GM19193 (cell line): ENCODE measurements around the gene GRAMD4.

ENCODE experiments used
- POLR2A ChIP-seq: IDR thresholded peaks from 4 replicates; pipeline ENCODE4 v1.6.1; 2011; ENCODE audit not compliant: insufficient read depth, insufficient read length; ENCODE audit errors: extremely low read depth

Gene GRAMD4

DNA sequence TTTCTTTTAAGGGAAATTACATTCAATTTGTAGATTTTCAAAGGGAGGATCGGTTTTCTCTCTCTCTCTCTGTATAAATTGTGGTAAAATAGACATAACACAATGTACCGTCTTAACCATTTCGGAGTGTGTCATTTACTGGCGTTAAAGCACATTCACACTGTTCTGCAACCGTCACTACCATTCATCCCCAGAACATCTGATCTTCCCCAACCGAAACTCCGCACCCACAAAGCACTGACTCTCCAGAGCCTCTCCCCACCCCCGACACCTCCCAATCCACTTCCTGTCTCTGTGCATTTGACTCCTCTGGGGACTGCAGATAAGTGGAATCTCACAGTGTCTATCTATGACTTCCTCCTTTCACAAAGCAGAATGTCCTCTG, 15.9 kb upstream of the GRAMD4 start:
- no peak for TF ChIP-seq POLR2A

DNA sequence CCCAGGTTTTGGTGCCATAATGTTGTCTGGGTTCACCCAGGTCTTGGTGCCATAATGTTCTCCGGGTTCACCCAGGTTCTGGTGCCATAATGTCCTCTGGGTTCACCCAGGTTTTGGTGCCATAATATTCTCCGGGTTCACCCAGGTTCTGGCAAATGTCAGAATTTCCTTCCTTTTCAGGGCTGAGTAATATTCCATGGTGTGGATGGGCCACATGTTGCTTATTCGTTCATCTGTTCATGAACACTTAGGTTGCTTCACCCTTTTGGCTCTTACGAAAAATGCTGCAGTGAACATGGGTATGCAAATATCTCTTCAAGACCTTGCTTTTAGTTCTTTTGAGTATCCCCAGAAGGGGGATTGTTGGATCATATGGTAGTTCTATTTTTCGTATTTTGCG, 15.1 kb upstream of the GRAMD4 start:
- no peak for TF ChIP-seq POLR2A

DNA sequence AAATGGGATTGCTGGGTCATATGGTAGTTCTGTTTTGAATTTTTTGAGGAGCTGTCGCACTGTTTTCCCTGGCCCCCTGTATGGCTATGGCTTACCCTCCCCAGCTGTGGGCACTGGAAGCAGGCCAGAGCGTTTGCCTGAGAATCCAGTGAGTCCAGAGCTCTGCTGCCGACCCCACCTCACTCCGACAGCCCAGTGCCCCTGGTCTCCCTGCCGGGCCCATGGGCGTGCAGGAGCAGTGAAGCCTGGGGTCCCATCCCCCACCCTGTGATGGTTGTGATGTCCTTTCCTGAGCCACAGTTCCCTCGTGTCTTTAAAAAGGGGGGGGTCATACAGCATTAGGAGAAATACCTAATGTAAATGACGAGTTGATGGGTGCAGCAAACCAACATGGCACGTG, 13.3 kb upstream of the GRAMD4 start:
- TF ChIP-seq POLR2A: no peak

GRCh38 chr22:46607483-46608114, 12.6 kb upstream of the GRAMD4 start:
- no peak for TF ChIP-seq POLR2A

- no peak for TF ChIP-seq POLR2A
Observed at GRCh38 chr22:46609175-46609690, 11.0 kb upstream of the GRAMD4 start.

DNA sequence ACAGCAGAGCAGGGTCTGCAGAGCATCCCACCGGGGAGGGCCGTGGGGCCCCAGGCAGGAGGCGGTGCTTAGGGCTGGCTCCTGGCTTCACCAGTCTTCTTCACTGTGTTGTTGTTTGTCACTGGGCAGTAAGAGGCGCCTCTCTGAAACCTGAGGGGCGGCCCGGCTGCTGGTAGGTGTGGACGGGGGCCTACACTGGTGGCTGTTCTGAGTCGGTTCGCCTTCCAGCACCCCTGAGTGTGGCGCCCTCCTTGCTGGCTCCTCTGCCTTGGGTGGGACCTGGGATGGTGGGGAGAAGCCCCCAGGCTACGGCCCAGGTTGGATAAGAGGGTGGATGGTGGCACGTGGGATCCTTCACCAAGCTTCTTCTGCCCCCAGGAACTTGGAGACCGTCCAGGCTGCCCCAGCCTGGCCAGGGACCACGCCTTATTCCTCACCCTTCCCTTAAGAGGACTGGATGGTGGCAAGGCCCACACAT, 10.4 kb upstream of the GRAMD4 start:
- TF ChIP-seq POLR2A: no peak

GRCh38 chr22:46610356-46610755, 9.8 kb upstream of the GRAMD4 start:
- no peak for TF ChIP-seq POLR2A

- TF ChIP-seq POLR2A: no peak
Observed at GRCh38 chr22:46611189-46611588, 9.0 kb upstream of the GRAMD4 start.

DNA sequence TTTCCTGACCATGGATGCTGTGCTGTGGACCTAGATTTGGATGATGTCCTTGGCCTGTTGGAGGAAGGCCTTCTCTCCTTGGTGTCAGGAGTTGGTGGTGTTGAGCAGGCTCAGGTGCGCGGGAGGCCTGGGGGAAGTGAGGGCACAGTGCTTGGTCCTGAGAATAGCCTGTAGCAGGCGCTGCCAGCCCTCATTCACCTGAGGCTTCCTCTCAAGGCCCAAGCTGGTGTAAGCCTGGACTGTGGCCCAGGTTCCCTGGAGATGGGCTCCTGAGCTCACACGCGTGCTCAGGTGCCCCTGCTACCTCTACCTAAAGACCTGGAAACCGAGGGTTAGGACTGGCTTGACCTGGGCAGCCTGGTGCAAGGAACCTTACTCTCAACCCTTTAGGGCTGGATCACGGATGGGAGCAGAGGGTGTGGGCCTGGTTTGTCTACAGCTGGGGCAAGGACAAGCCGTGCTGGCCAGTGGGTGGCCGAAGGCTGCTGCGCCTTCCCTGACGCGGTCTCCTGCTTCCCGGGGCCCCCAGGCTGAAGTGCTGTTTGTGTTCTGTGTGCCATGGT, 7.8 kb upstream of the GRAMD4 start:
- no peak for TF ChIP-seq POLR2A

- no peak for TF ChIP-seq POLR2A
Observed at GRCh38 chr22:46612904-46613605, 7.1 kb upstream of the GRAMD4 start.

DNA sequence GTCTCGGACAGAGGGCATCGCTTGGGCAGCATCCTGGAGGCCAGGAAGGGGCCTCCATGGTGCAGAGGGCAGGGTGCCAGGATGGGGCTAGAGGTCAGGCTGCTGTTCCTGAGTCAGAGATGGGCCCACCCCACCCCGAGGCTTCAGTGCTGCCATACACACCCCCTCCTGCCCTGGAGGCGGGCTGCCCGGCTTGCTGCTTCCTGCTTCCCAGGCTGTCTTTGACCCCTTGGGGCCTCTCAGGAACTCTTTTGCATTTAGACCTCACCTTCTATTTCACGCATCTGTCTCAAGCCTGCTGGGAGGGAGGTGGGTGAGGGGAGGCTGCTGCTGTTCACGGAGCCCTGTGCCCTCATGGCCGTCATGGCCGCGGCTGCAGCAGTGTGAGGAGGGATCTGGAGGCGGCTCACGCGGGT, 6.6 kb upstream of the GRAMD4 start:
- peak; percentile 24 for TF ChIP-seq POLR2A

GRCh38 chr22:46614025-46614931, 5.9 kb upstream of the GRAMD4 start:
- peak; percentile 39 for TF ChIP-seq POLR2A

GRCh38 chr22:46617207-46617985, 2.8 kb upstream of the GRAMD4 start:
- no peak for TF ChIP-seq POLR2A
